Measurements from ENCODE around the gene SLC7A9. TPM values are rescaled to one million over a fixed set of nuclear protein-coding genes. Genes with fewer than 3 reads are reported as not detected.

SLC7A9 gene
- total and polyA plus RNA-seq, 2 donors (not counting 3 experiments of a cell fraction or from before 2014, with no cell fraction given): 0.06 TPM; not detected in 1

DNA sequence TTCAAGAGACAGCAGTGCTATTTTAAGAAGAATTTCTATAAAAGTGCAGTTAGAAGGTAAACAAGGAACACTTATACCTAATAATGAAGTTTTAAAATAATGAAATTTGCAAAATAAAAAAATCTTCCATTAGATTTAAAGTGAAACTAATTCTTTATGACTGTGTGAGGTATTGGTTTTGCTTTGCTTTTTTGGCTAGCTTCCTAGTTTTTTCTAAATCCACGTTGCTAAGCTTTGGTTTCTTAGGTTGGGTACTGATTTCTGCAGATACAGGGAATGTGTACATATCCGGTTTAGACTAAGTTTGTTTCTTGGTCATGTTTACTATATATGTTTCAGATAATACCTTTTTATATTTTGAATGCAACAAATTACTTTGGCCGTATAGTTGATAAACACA is 59.8 kb downstream of the SLC7A9 start:
- POLR2A ChIA-PET: no interaction called here
- TF ChIP-seq FOS (IDR thresholded peaks at IDR 0.05; ENCODE audit: borderline replicate concordance, insufficient read depth, low read length) (no peak), MYC (IDR thresholded peaks at IDR 0.05; ENCODE audit: low read depth, low read length) (no peak), GATA2 (IDR thresholded peaks at IDR 0.05; ENCODE audit: insufficient read depth, insufficient read length, low read depth, low read length) (no peak), JUN (IDR thresholded peaks at IDR 0.05; ENCODE audit: borderline replicate concordance, insufficient read depth, insufficient read length, low read depth) (no peak), POLR2AphosphoS5 (IDR thresholded peaks at IDR 0.05; ENCODE audit: insufficient read depth, low read depth, low read length) (no peak), EZH2 (IDR thresholded peaks at IDR 0.05; ENCODE audit: borderline replicate concordance, low read depth, low read length, severe bottlenecking) (no peak), POLR2A (IDR thresholded peaks at IDR 0.05; ENCODE audit: low read depth, low read length) (no peak)
- TF ChIP-seq, protein P1, sequence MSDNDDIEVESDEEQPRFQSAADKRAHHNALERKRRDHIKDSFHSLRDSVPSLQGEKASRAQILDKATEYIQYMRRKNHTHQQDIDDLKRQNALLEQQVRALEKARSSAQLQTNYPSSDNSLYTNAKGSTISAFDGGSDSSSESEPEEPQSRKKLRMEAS (IDR thresholded peaks at IDR 0.05; ENCODE audit: insufficient read depth, insufficient read length): no peak
- TF ChIP-seq, protein P2, sequence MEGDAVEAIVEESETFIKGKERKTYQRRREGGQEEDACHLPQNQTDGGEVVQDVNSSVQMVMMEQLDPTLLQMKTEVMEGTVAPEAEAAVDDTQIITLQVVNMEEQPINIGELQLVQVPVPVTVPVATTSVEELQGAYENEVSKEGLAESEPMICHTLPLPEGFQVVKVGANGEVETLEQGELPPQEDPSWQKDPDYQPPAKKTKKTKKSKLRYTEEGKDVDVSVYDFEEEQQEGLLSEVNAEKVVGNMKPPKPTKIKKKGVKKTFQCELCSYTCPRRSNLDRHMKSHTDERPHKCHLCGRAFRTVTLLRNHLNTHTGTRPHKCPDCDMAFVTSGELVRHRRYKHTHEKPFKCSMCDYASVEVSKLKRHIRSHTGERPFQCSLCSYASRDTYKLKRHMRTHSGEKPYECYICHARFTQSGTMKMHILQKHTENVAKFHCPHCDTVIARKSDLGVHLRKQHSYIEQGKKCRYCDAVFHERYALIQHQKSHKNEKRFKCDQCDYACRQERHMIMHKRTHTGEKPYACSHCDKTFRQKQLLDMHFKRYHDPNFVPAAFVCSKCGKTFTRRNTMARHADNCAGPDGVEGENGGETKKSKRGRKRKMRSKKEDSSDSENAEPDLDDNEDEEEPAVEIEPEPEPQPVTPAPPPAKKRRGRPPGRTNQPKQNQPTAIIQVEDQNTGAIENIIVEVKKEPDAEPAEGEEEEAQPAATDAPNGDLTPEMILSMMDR (IDR thresholded peaks at IDR 0.05; ENCODE audit: extremely low read depth in 1 of 2, insufficient read depth in 1 of 2, low read depth in 1 of 2, low read length in 2 of 2): no peak
- Histone ChIP-seq H3K4me1 (ENCODE audit: control insufficient read depth, extremely low read depth, insufficient read depth, low read length) (no peaks in the 10 kb centered on the region), H3K9me1 (replicated peaks; ENCODE audit: control insufficient read depth, extremely low read depth, insufficient read depth, low read length) (no peaks in the 10 kb centered on the region), H3K36me3 (ENCODE audit: control insufficient read depth in 2 of 2, extremely low read depth in 1 of 2, insufficient read depth in 2 of 2, low read length in 2 of 2) (no peaks in the 10 kb centered on the region), H3K27me3 (ENCODE audit: control insufficient read depth in 2 of 2, insufficient read depth in 2 of 2, low read length in 2 of 2) (peaks cover 2 to 7% of the 10 kb centered on the region in 2 experiments), H3K9ac (replicated peaks; ENCODE audit: extremely low read depth, insufficient read depth, low read length) (no peak overlapping the region), H2AFZ (ENCODE audit: low read depth, low read length) (no peak overlapping the region), H3K79me2 (ENCODE audit: control insufficient read depth, insufficient read depth, low read length) (no peaks in the 10 kb centered on the region), H3K27ac (ENCODE audit: insufficient read depth, low read depth, low read length) (no peak overlapping the region), H4K20me1 (replicated peaks; ENCODE audit: control insufficient read depth, extremely low read depth, insufficient read depth, low read length) (no peaks in the 10 kb centered on the region), H3K4me2 (ENCODE audit: insufficient read depth, low read length) (no peak overlapping the region), H3K9me3 (replicated peaks; ENCODE audit: control insufficient read depth, insufficient read depth, low read length) (no peaks in the 10 kb centered on the region), H3K4me3 (replicated peaks in 1 of 3; ENCODE audit: insufficient read depth in 1 of 3, low read depth in 1 of 3, low read length in 3 of 3) (no peak overlapping the region)
- CTCF ChIA-PET: interaction anchor here (0.7 kb wide), 1 partner anchor 10 kb away, joined by 3 read pairs; no protein-coding TSS in a partner anchor
- intact Hi-C loops (cut with micrococcal nuclease): no loop called here
- dilution Hi-C loops (cut with MboI; ENCODE audit: extremely low pct_ligation_motif_present, low sequenced_read_pairs): no loop called here
- BruUV-seq (replicated peaks): no TSS peak
- DNase-seq (ENCODE audit: low read depth, low spot score) (no peak), FAIRE-seq (no peak)
